Thoracic aorta (tissue), 2 donors: Measurements from ENCODE around the gene FAM161A. TPM values are rescaled to one million over a fixed set of nuclear protein-coding genes. Genes with fewer than 3 reads are reported as not detected.
"Not testable (repeated sequence)": the region's sequence is repeated elsewhere in the genome, so short reads cannot be mapped to it uniquely, and the experiment has no call there.

Experiments
- ATAC-seq: fragments of 150-250 bp; one replicate; pipeline ENCODE4 v1.8.0; 2017; ENCODE audit warnings: low read depth; ENCODE audit not compliant: insufficient number of reproducible peaks, low FRiP score
- DNase-seq: peaks from one replicate; pipeline ENCODE4 v3.0.0-alpha.2; 2020; ENCODE audit warnings: low spot score
- H3K27ac ChIP-seq, 2 donors: fragments of 200-600 bp; sonication (generic); 1 replicate in 1 of 2; 2 replicates in 1 of 2; pipeline ENCODE4 v1.5.1; 2016; ENCODE audit warnings: mild to moderate bottlenecking in 2 of 2, moderate library complexity in 2 of 2
- H3K27me3 ChIP-seq: fragments of 200-600 bp; sonication (generic); replicated peaks from 2 replicates; pipeline ENCODE4 v1.6.0; 2016; ENCODE audit warnings: mild to moderate bottlenecking; ENCODE audit not compliant: insufficient read depth
- H3K36me3 ChIP-seq: fragments of 200-600 bp; sonication (generic); one replicate; pipeline ENCODE4 v1.5.1; 2016
- H3K4me1 ChIP-seq, 2 donors: fragments of 200-600 bp; sonication (generic); 1 replicate in 1 of 2; 2 replicates in 1 of 2; pipeline versions ENCODE4 v1.5.1 to v1.6.0; 2016; ENCODE audit warnings: low read depth in 2 of 2, mild to moderate bottlenecking in 1 of 2; ENCODE audit not compliant: control insufficient read depth in 1 of 2
- H3K4me3 ChIP-seq: fragments of 200-600 bp; sonication (generic); 2 replicates; pipeline ENCODE4 v1.5.1; 2016; ENCODE audit warnings: mild to moderate bottlenecking
- H3K9me3 ChIP-seq: fragments of 200-600 bp; sonication (generic); 2 replicates; pipeline ENCODE4 v1.5.1; 2016
- total RNA-seq, 2 donors: library from RNA; depleted of rRNA; stranded (reverse); fragments of >200 nt; gene quantifications; one replicate each; pipeline versions ENCODE4 v1.1.0 to v1.2.3, GENCODE V29; 2016
- TF ChIP-seq, protein P1 (sequence below): fragments of 200-600 bp; sonication (generic); IDR thresholded peaks from one replicate; pipeline ENCODE4 v1.5.1; 2019; ENCODE audit warnings: antibody characterized with exemption

The FAM161A gene
- total RNA-seq, 2 donors from 2014 or later, result 4.6 to 13.8 TPM

- TF ChIP-seq, protein P1, sequence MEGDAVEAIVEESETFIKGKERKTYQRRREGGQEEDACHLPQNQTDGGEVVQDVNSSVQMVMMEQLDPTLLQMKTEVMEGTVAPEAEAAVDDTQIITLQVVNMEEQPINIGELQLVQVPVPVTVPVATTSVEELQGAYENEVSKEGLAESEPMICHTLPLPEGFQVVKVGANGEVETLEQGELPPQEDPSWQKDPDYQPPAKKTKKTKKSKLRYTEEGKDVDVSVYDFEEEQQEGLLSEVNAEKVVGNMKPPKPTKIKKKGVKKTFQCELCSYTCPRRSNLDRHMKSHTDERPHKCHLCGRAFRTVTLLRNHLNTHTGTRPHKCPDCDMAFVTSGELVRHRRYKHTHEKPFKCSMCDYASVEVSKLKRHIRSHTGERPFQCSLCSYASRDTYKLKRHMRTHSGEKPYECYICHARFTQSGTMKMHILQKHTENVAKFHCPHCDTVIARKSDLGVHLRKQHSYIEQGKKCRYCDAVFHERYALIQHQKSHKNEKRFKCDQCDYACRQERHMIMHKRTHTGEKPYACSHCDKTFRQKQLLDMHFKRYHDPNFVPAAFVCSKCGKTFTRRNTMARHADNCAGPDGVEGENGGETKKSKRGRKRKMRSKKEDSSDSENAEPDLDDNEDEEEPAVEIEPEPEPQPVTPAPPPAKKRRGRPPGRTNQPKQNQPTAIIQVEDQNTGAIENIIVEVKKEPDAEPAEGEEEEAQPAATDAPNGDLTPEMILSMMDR, result no peak
- peak overlapping the region; percentile 42 to 86 for H3K27ac ChIP-seq
- H3K4me1 ChIP-seq, result peaks cover 9 to 15% of the 10 kb centered on the region in 2 donors
- no peak for DNase-seq
- peak overlapping the region; percentile 76 for H3K4me3 ChIP-seq
- ATAC-seq, result peak; percentile 99
- H3K27me3 ChIP-seq, result no peaks in the 10 kb centered on the region
- H3K36me3 ChIP-seq, result no peaks in the 10 kb centered on the region
- no peaks in the 10 kb centered on the region for H3K9me3 ChIP-seq
Measured at GRCh38 chr2:61854564-61855317, 881 bp upstream of the FAM161A start.

DNA sequence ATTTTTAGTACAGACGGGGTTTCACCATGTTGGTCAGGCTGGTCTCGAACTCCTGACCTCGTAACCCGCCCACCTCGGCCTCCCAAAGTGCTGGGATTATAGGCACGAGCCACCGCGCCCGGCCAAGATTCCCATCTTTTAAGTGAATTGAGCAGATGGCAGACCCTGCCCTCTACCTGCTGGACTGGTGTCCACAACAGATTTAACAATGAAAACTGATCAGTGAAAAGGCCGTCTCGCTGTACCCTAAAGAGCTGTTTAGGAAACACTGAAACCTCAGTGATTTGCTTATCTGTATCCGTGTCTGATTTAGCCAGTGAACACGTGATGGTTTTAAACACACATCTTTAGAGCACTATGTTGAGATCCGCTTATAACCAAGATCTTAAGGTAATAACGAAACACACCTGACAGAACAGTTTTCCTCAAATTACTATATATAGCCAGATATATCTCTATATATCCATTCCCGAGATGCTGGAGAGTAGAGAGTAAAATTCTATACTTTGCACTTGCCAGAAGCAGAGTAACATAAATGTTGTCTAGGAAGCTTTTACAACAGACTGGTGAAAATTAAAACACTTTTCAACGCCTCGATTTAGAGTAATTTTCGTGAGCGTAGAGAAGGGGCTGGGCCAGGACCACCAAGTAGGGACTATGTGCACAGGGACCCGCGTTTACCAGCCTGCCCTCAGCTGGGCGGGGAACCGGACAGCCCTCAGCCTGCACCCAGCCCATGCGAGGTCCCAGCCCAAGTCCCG, 594 bp downstream of the FAM161A start:
- TF ChIP-seq, protein P1, result no peak
- Histone ChIP-seq H3K27me3 (no peaks in the 10 kb centered on the region), H3K4me3 (peak overlapping the region; percentile 76), H3K4me1 (peaks cover 9 to 15% of the 10 kb centered on the region in 2 donors), H3K36me3 (no peaks in the 10 kb centered on the region), H3K9me3 (no peaks in the 10 kb centered on the region), H3K27ac (peak overlapping the region; percentile 86 to 93)
- peak; percentile 52 for ATAC-seq
- DNase-seq, result no peak

GRCh38 chr2:61851270-61851669, 2.6 kb downstream of the FAM161A start:
- H3K36me3 ChIP-seq, DNase-seq, H3K4me3 ChIP-seq, H3K9me3 ChIP-seq, H3K27ac ChIP-seq, ATAC-seq, H3K27me3 ChIP-seq: not testable (repeated sequence)
- peaks cover 9 to 15% of the 10 kb centered on the region in 2 donors for H3K4me1 ChIP-seq

- ATAC-seq, result no peak
Measured at GRCh38 chr2:61845320-61845719, 8.5 kb downstream of the FAM161A start.

DNA sequence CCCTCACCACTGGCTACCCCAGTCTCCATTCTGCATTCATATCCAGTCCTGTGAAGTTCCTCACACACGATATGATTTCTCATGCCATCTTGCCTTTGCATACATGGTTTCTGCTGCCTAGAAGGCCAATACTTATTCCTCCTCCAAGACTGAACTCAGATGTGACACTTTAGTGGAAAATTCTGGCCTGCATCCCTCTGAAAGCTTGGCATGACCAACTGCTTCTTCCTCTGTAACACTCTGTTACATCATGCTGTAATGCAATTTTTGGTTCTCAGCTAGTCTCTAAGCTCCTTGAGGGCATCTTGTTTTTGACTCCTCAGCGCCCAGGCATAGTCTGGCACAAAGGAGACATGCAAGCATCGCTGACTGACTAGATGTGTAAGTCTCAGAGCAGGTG, 12.6 kb downstream of the FAM161A start:
- Histone ChIP-seq H3K9me3 (no peaks in the 10 kb centered on the region), H3K36me3 (peaks cover 3% of the 10 kb centered on the region), H3K4me3 (no peak overlapping the region), H3K4me1 (no peaks in the 10 kb centered on the region), H3K27me3 (no peaks in the 10 kb centered on the region), H3K27ac (no peak overlapping the region)
- no peak for ATAC-seq
- DNase-seq, result no peak
- TF ChIP-seq, protein P1, result no peak

More at GRCh38 chr2:61845320-61845719, 8.5 kb downstream of the FAM161A start:
- H3K4me1 ChIP-seq, result no peaks in the 10 kb centered on the region
- peaks cover 3% of the 10 kb centered on the region for H3K36me3 ChIP-seq
- no peak overlapping the region for H3K4me3 ChIP-seq
- no peak for DNase-seq
- TF ChIP-seq, protein P1, result no peak
- no peaks in the 10 kb centered on the region for H3K27me3 ChIP-seq
- no peak overlapping the region for H3K27ac ChIP-seq
- no peaks in the 10 kb centered on the region for H3K9me3 ChIP-seq
